Measurements from ENCODE around the gene ADI1.

The ADI1 gene

GRCh38 chr2:3488855-3489763 lies 30.2 kb downstream of the ADI1 start:
- TF ChIP-seq ZFX (IDR thresholded peaks at IDR 0.05; ENCODE audit: borderline replicate concordance) = no peak
- no peak for TF ChIP-seq CTCF (IDR thresholded peaks at IDR 0.05)
- H3K27ac ChIP-seq = no peak overlapping the region

GRCh38 chr2:3488061-3488531 lies 31.2 kb downstream of the ADI1 start:
- TF ChIP-seq CTCF (IDR thresholded peaks at IDR 0.05) = no peak
- no peak for TF ChIP-seq ZFX (IDR thresholded peaks at IDR 0.05; ENCODE audit: borderline replicate concordance)
- H3K27ac ChIP-seq = no peak overlapping the region

- no peak overlapping the region for H3K27ac ChIP-seq
- TF ChIP-seq CTCF (IDR thresholded peaks at IDR 0.05) (no peak), ZFX (IDR thresholded peaks at IDR 0.05; ENCODE audit: borderline replicate concordance) (no peak)
Measured at GRCh38 chr2:3487432-3487831, 31.9 kb downstream of the ADI1 start.

GRCh38 chr2:3487028-3487425 lies 32.3 kb downstream of the ADI1 start:
- no peak overlapping the region for H3K27ac ChIP-seq
- no peak for TF ChIP-seq CTCF (IDR thresholded peaks at IDR 0.05)
- no peak for TF ChIP-seq ZFX (IDR thresholded peaks at IDR 0.05; ENCODE audit: borderline replicate concordance)

GRCh38 chr2:3486047-3487027 lies 33.0 kb downstream of the ADI1 start:
- no peak overlapping the region for H3K27ac ChIP-seq
- no peak for TF ChIP-seq CTCF (IDR thresholded peaks at IDR 0.05)
- no peak for TF ChIP-seq ZFX (IDR thresholded peaks at IDR 0.05; ENCODE audit: borderline replicate concordance)

- TF ChIP-seq ZFX (IDR thresholded peaks at IDR 0.05; ENCODE audit: borderline replicate concordance) (no peak), CTCF (IDR thresholded peaks at IDR 0.05) (no peak)
- H3K27ac ChIP-seq = no peak overlapping the region
Measured at GRCh38 chr2:3485166-3485565, 34.2 kb downstream of the ADI1 start.

Data from 22Rv1 (cell line).